Ovary (tissue), 9 donors: Measurements from ENCODE around the gene C4orf51. TPM values are rescaled to one million over a fixed set of nuclear protein-coding genes. Genes with fewer than 3 reads are reported as not detected.

Experiments used
- DNase-seq, 5 donors: peaks; one replicate each; pipeline ENCODE4 v3.0.0-alpha.2; 2019 to 2020
- H3K27ac ChIP-seq, 2 donors: fragments of 200-600 bp; one replicate each; pipeline versions ENCODE4 v1.5.1 to v1.8.0; 2019 to 2022
- H3K27me3 ChIP-seq: fragments of 200-600 bp; one replicate; pipeline ENCODE4 v1.8.0; 2022
- H3K36me3 ChIP-seq: fragments of 200-600 bp; sonication (generic); one replicate; pipeline ENCODE4 v1.5.1; 2019
- H3K4me1 ChIP-seq: one replicate; pipeline ENCODE4 v1.8.1; 2013; ENCODE audit warnings: mild to moderate bottlenecking, moderate library complexity; ENCODE audit not compliant: insufficient read depth
- H3K4me3 ChIP-seq: fragments of 200-600 bp; sonication (generic); one replicate; pipeline ENCODE4 v1.5.1; 2017
- H3K9me3 ChIP-seq, 2 donors: fragments of 200-600 bp in 1 of 2; sonication (generic) in 1 of 2; one replicate each; pipeline versions ENCODE4 v1.5.1 to v1.8.1; 2013 to 2019; ENCODE audit warnings: mild to moderate bottlenecking in 1 of 2, moderate library complexity in 1 of 2
- CTCF ChIP-seq, 3 donors: fragments of 450-650 bp in 2 of 3; fragments of 200-600 bp in 1 of 3; IDR thresholded peaks; one replicate each; pipeline versions ENCODE4 v1.5.1 to v1.8.0; 2016 to 2022; ENCODE audit warnings: antibody characterized with exemption in 3 of 3, mild to moderate bottlenecking in 1 of 3
- EP300 ChIP-seq: sonication (generic); formaldehyde crosslinking; IDR thresholded peaks from one replicate; pipeline ENCODE4 v1.6.1; 2017; ENCODE audit warnings: antibody characterized with exemption
- POLR2A ChIP-seq: fragments of 450-650 bp; IDR thresholded peaks from one replicate; pipeline ENCODE4 v1.6.1; 2017; ENCODE audit warnings: antibody characterized with exemption, mild to moderate bottlenecking, moderate library complexity
- WGBS, 3 donors: extraction: QIAGEN DNeasy Blood & Tissue Kit in 1 of 3; methylation state at CpG; one replicate each; pipeline versions ENCODE4 v1.1.5 to v1.1.7; 2013 to 2017; 5-methylcytosine and 5-hydroxymethylcytosine counted together
- intact Hi-C, 4 donors: fragments of 100-400 bp; cut with DNase I; formaldehyde crosslinking; loops; one replicate each; pipeline versions ENCODE4 v1.11.0 to v1.15.1; 2022 to 2023
- polyA plus RNA-seq, 2 donors: library from polyadenylated mRNA; stranded (reverse); fragments of 200-250 nt in 1 of 2; fragments of 350-450 nt in 1 of 2; fragmentation: Illumina TruSeq in 1 of 2; extraction: RNeasy Lipid Tissue Mini Kit (QIAGEN cat#74804) in 1 of 2; gene quantifications; one replicate each; pipeline ENCODE4 v1.2.3, GENCODE V29; 2013 to 2014
- total RNA-seq, 7 donors: library from RNA; depleted of rRNA in 2 of 7; stranded (reverse); fragments of >200 nt in 2 of 7; fragmentation: NEBNext Ultra II Directional in 3 of 7; extraction: Animal tissue kit (Norgen Biotek cat#: 25700) in 3 of 7; gene quantifications; one replicate each; pipeline versions ENCODE4 v1.1.0 to v1.2.4, GENCODE V29; 2016 to 2023
- donor health status: DM: no; HTN: no; CAD: no; lungs with moderate emphysema.
- donor health status: DM: no; HTN: no; CAD: no.
- donor health status: Bipolar disorder and iron deficiency.
- donor health status: DM: yes; HTN: yes; CAD: no.
- donor health status: DM: no; HTN: no; CAD: no.
- donor health status: DM: yes; HTN: yes; CAD: no.

Gene C4orf51
- total and polyA plus RNA-seq, 9 donors: not detected

DNA sequence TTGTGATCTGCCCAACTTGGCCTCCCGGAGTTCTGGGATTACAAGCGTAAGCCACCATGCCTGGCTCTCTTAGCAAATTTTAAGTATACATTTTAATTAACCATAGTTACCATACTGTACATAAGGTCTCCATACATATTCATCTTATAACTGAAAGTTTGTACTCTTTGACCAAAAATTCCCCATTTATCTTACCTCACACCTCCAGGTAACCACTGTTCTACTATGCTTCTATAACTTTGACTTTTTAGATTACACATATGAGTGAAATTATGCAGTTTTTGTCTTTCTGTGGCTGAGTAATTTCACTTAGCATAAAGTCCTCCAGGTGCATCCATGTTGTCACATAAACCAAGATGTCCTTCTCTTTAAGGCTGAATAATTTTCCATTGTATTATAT, 17.4 kb downstream of the C4orf51 start:
- no peak overlapping the region for H3K27ac ChIP-seq
- no peaks in the 10 kb centered on the region for H3K4me1 ChIP-seq
- no peaks in the 10 kb centered on the region for H3K36me3 ChIP-seq
- WGBS, 3 donors: 91 to 100% (median 95%) methylated on average over 2 of the region's 2 CpGs
- intact Hi-C loops: no loop called here
- TF ChIP-seq CTCF (IDR thresholded peaks at IDR 0.05) (no peak), POLR2A (no peak), EP300 (no peak)
- no peaks in the 10 kb centered on the region for H3K9me3 ChIP-seq
- no peak for DNase-seq
- no peaks in the 10 kb centered on the region for H3K27me3 ChIP-seq
- H3K4me3 ChIP-seq: no peak overlapping the region

GRCh38 chr4:145698507-145698906, 18.6 kb downstream of the C4orf51 start:
- intact Hi-C loops: no loop called here
- Histone ChIP-seq H3K27me3 (no peaks in the 10 kb centered on the region), H3K9me3 (no peaks in the 10 kb centered on the region), H3K4me1 (no peaks in the 10 kb centered on the region), H3K36me3 (no peaks in the 10 kb centered on the region), H3K27ac (no peak overlapping the region), H3K4me3 (no peak overlapping the region)
- no peak for DNase-seq
- TF ChIP-seq CTCF (IDR thresholded peaks at IDR 0.05): no peak
- TF ChIP-seq POLR2A: no peak
- TF ChIP-seq EP300: no peak
- 90 to 94% (median 92%) methylated on average over 2 of the region's 2 CpGs for WGBS, 3 donors

GRCh38 chr4:145703850-145704497, 24.0 kb downstream of the C4orf51 start:
- intact Hi-C loops: no loop called here
- Histone ChIP-seq H3K9me3 (no peaks in the 10 kb centered on the region), H3K27ac (no peak overlapping the region), H3K36me3 (no peaks in the 10 kb centered on the region), H3K27me3 (no peaks in the 10 kb centered on the region), H3K4me3 (no peak overlapping the region), H3K4me1 (no peaks in the 10 kb centered on the region)
- DNase-seq: no peak
- 49 to 53% (median 51%) methylated on average over 4 of the region's 4 CpGs for WGBS, 3 donors
- no peak for TF ChIP-seq CTCF (IDR thresholded peaks at IDR 0.05)

GRCh38 chr4:145709336-145709735, 29.4 kb downstream of the C4orf51 start:
- WGBS, 3 donors: 78 to 83% (median 79%) methylated on average over 1 of the region's 1 CpG
- intact Hi-C loops: no loop called here
- DNase-seq: no peak
- Histone ChIP-seq H3K27ac (no peak overlapping the region), H3K4me1 (no peaks in the 10 kb centered on the region), H3K9me3 (no peaks in the 10 kb centered on the region), H3K4me3 (no peak overlapping the region), H3K27me3 (no peaks in the 10 kb centered on the region), H3K36me3 (no peaks in the 10 kb centered on the region)
- TF ChIP-seq CTCF (IDR thresholded peaks at IDR 0.05) (no peak), POLR2A (no peak), EP300 (no peak)
